Measurements from ENCODE around the gene ZNF318.

DNA sequence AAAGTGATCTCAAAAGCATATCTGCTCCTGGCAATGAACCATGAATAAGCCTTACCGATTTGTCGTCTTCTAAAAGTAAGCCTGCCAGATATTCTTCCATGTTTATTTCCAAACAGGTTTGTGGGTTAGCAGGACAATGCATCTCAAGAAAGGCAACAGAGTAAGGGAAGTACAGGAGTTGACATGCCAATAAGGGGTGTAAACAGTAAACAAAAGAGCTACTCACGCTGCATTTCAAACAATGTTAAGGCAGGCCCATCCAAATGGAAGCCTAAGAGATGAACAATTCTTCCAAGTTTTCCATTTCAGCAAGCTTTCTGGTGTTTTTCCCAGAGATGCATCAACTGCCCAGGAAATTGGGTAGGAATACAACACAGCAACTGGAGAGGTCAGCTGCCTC is 33.1 kb downstream of the ZNF318 start:
- no peak for TF ChIP-seq EZH2 (IDR thresholded peaks at IDR 0.05)
- no peak for TF ChIP-seq POLR2AphosphoS5 (IDR thresholded peaks at IDR 0.05; ENCODE audit: borderline replicate concordance, low read depth, low read length)

Measured in SK-N-MC (cell line).